H9 (cell line): Measurements from ENCODE around the gene PNPLA6. TPM values are rescaled to one million over a fixed set of nuclear protein-coding genes. Genes with fewer than 3 reads are reported as not detected.
A peak's percentile ranks its signal among the peaks of the same experiment; 100 is the strongest.

Source experiments
- DNase-seq: peaks from one replicate; pipeline ENCODE4 v3.0.0-alpha.2; 2017
- H2AFZ ChIP-seq: one replicate; pipeline ENCODE4 v1.6.1; 2013; ENCODE audit warnings: mild to moderate bottlenecking, low read length, control low read depth, moderate library complexity
- H2AK5ac ChIP-seq: 2 replicates; pipeline ENCODE4 v1.6.1; 2013; ENCODE audit warnings: low read length, control low read depth, mixed read lengths; ENCODE audit not compliant: insufficient read length
- H2BK120ac ChIP-seq: one replicate; pipeline ENCODE4 v1.6.1; 2013; ENCODE audit warnings: low read depth, mild to moderate bottlenecking, low read length, control low read depth, inconsistent platforms; ENCODE audit not compliant: poor library complexity, severe bottlenecking
- H2BK12ac ChIP-seq: 2 replicates; pipeline ENCODE4 v1.6.1; 2013; ENCODE audit warnings: low read length, control low read depth, mixed read lengths, low read depth; ENCODE audit not compliant: insufficient read length
- H2BK15ac ChIP-seq: 2 replicates; pipeline ENCODE4 v1.6.1; 2013; ENCODE audit warnings: low read depth, low read length, control low read depth
- H2BK20ac ChIP-seq: one replicate; pipeline ENCODE4 v1.6.1; 2013; ENCODE audit warnings: low read depth, mild to moderate bottlenecking, low read length, control low read depth, inconsistent platforms; ENCODE audit not compliant: poor library complexity, severe bottlenecking
- H2BK5ac ChIP-seq: 2 replicates; pipeline ENCODE4 v1.6.1; 2013; ENCODE audit warnings: low read length, control low read depth, mixed read lengths; ENCODE audit not compliant: insufficient read length
- H3K14ac ChIP-seq: 2 replicates; pipeline ENCODE4 v1.6.1; 2013; ENCODE audit warnings: low read length, control low read depth; ENCODE audit not compliant: insufficient read depth
- H3K18ac ChIP-seq: 2 replicates; pipeline ENCODE4 v1.6.1; 2013; ENCODE audit warnings: low read depth, mild to moderate bottlenecking, mixed read lengths, low read length, control low read depth; ENCODE audit not compliant: insufficient read length
- H3K23ac ChIP-seq: 2 replicates; pipeline ENCODE4 v1.6.1; 2013; ENCODE audit warnings: low read length, control low read depth, mixed read lengths, low read depth; ENCODE audit not compliant: insufficient read length
- H3K23me2 ChIP-seq: 2 replicates; pipeline ENCODE4 v1.6.1; 2013; ENCODE audit warnings: low read depth, mild to moderate bottlenecking, mixed read lengths, low read length, control low read depth; ENCODE audit not compliant: insufficient read length, poor library complexity, severe bottlenecking
- H3K27ac ChIP-seq: 2 replicates; pipeline ENCODE4 v1.5.1; 2013; ENCODE audit warnings: low read length, control low read depth, mixed read lengths, low read depth; ENCODE audit not compliant: insufficient read length
- H3K27me3 ChIP-seq: 2 replicates; pipeline ENCODE4 v1.6.1; 2013; ENCODE audit warnings: low read length, control low read depth, inconsistent platforms; ENCODE audit not compliant: insufficient read depth
- H3K4ac ChIP-seq: 2 replicates; pipeline ENCODE4 v1.6.1; 2013; ENCODE audit warnings: low read depth, mild to moderate bottlenecking, control low read depth, inconsistent platforms, low read length, moderate library complexity
- H3K4me1 ChIP-seq: 2 replicates; pipeline ENCODE4 v1.6.1; 2013; ENCODE audit warnings: low read length, control low read depth, inconsistent platforms; ENCODE audit not compliant: insufficient read depth
- H3K4me2 ChIP-seq: 2 replicates; pipeline ENCODE4 v1.6.1; 2013; ENCODE audit warnings: low read length, control low read depth, mixed read lengths; ENCODE audit not compliant: insufficient read length, insufficient read depth
- H3K56ac ChIP-seq: 2 replicates; pipeline ENCODE4 v1.6.1; 2013; ENCODE audit warnings: low read depth, mild to moderate bottlenecking, mixed read lengths, low read length, control low read depth; ENCODE audit not compliant: insufficient read length
- H3K79me1 ChIP-seq: 2 replicates; pipeline ENCODE4 v1.6.1; 2013; ENCODE audit warnings: low read depth, mild to moderate bottlenecking, moderate library complexity, low read length, control low read depth, inconsistent platforms; ENCODE audit not compliant: insufficient read depth, poor library complexity, severe bottlenecking
- H3K79me2 ChIP-seq: 2 replicates; pipeline ENCODE4 v1.6.1; 2013; ENCODE audit warnings: low read length, control low read depth, inconsistent platforms; ENCODE audit not compliant: insufficient read depth
- H3K9ac ChIP-seq: 2 replicates; pipeline ENCODE4 v1.6.1; 2013; ENCODE audit warnings: low read length, control low read depth, mixed read lengths; ENCODE audit not compliant: insufficient read length; ENCODE audit errors: extremely low read depth
- H3K9me3 ChIP-seq: one replicate; pipeline ENCODE4 v1.6.1; 2013; ENCODE audit warnings: low read depth, low read length, inconsistent platforms; ENCODE audit not compliant: control insufficient read depth
- H3T11ph ChIP-seq: one replicate; pipeline ENCODE4 v1.6.1; 2013; ENCODE audit warnings: mild to moderate bottlenecking, low read length, control low read depth, inconsistent platforms
- H4K20me1 ChIP-seq: one replicate; pipeline ENCODE4 v1.6.1; 2013; ENCODE audit not compliant: control insufficient read depth, insufficient read length, insufficient read depth
- H4K5ac ChIP-seq: 2 replicates; pipeline ENCODE4 v1.6.1; 2013; ENCODE audit warnings: low read depth, mild to moderate bottlenecking, mixed read lengths, low read length, control low read depth; ENCODE audit not compliant: insufficient read length
- H4K8ac ChIP-seq: replicated peaks from 2 replicates; pipeline ENCODE4 v1.6.1; 2013; ENCODE audit warnings: low read length, control low read depth, mixed read lengths, low read depth; ENCODE audit not compliant: insufficient read length
- H4K91ac ChIP-seq: 2 replicates; pipeline ENCODE4 v1.6.1; 2013; ENCODE audit warnings: low read depth, mild to moderate bottlenecking, moderate library complexity, mixed read lengths, low read length, control low read depth; ENCODE audit not compliant: insufficient read length
- H3K27ac Mint-ChIP-seq, 3 experiments: 2 replicates in 2 of 3; 3 replicates in 1 of 3; pipeline ENCODE4 v1.8.0; 2020 to 2021; ENCODE audit warnings: mixed read lengths in 3 of 3, mild to moderate bottlenecking in 1 of 3, moderate library complexity in 1 of 3
- H3K27me3 Mint-ChIP-seq: 2 replicates; pipeline ENCODE4 v1.8.0; 2021; ENCODE audit warnings: low read depth, mild to moderate bottlenecking, moderate library complexity, mixed read lengths
- H3K36me3 Mint-ChIP-seq, 3 experiments: 2 replicates in 2 of 3; 3 replicates in 1 of 3; pipeline ENCODE4 v1.8.0; 2020 to 2021; ENCODE audit warnings: low read depth in 3 of 3, mixed read lengths in 3 of 3; ENCODE audit not compliant: insufficient read depth in 1 of 3
- H3K4me1 Mint-ChIP-seq, 2 experiments: 2 replicates each; pipeline ENCODE4 v1.8.0; 2020; ENCODE audit warnings: mixed read lengths in 2 of 2
- H3K4me3 Mint-ChIP-seq, 2 experiments: 2 replicates in 1 of 2; 3 replicates in 1 of 2; pipeline ENCODE4 v1.8.0; 2020 to 2021; ENCODE audit warnings: mild to moderate bottlenecking in 2 of 2, mixed read lengths in 2 of 2, moderate library complexity in 1 of 2
- H3K9me3 Mint-ChIP-seq, 2 experiments: 2 replicates in 1 of 2; 3 replicates in 1 of 2; pipeline ENCODE4 v1.8.0; 2020; ENCODE audit warnings: mild to moderate bottlenecking in 2 of 2, mixed read lengths in 2 of 2, moderate library complexity in 1 of 2
- CTCF ChIP-seq: fragments of 200-600 bp; sonication (generic); conservative IDR thresholded peaks from 3 replicates; pipeline ENCODE4 v1.8.0; 2021; ENCODE audit warnings: antibody characterized with exemption, mild to moderate bottlenecking
- WGBS: extraction: QIAGEN DNeasy Blood & Tissue Kit; methylation state at CpG from one replicate; pipeline ENCODE4 v1.1.7; 2013; ENCODE audit warnings: missing lambda C conversion rate, low lambda C conversion rate, mixed read lengths; ENCODE audit not compliant: insufficient read length; ENCODE audit errors: extremely low coverage; 5-methylcytosine and 5-hydroxymethylcytosine counted together
- total RNA-seq: library from RNA; stranded (reverse); gene quantifications from 2 replicates; pipeline ENCODE4 v1.2.1, GENCODE V29; 2021

The PNPLA6 gene
- total RNA-seq, 1 experiment from 2014 or later = 130 TPM

GRCh38 chr19:7505288-7505681 is 30.2 kb upstream of the PNPLA6 start:
- no peak overlapping the region for H3K18ac ChIP-seq
- no peaks in the 10 kb centered on the region for H3K79me2 ChIP-seq
- no peak overlapping the region for H4K5ac ChIP-seq
- Mint-ChIP-seq H3K36me3 (no peaks in the 10 kb centered on the region), H3K9me3 (peaks cover 0 to 3% of the 10 kb centered on the region in 2 experiments; a peak in 1 of 5 replicates), H3K4me1 (peaks cover 18 to 28% of the 10 kb centered on the region in 2 experiments), H3K4me3 (peak overlapping the region; percentile 51 to 74), H3K27ac (no peak overlapping the region), H3K27me3 (peaks cover 49% of the 10 kb centered on the region)
- H2BK5ac ChIP-seq = no peak overlapping the region
- no peak overlapping the region for H3K9ac ChIP-seq
- DNase-seq = peak; percentile 60
- no peak for TF ChIP-seq CTCF
- no peak overlapping the region for H2BK12ac ChIP-seq
- H3K27ac ChIP-seq = no peak overlapping the region
- no peak overlapping the region for H3K56ac ChIP-seq
- no peak overlapping the region for H4K91ac ChIP-seq
- no peak overlapping the region for H2AFZ ChIP-seq
- H4K20me1 ChIP-seq = no peaks in the 10 kb centered on the region
- H3K9me3 ChIP-seq = no peaks in the 10 kb centered on the region
- no peak overlapping the region for H2BK20ac ChIP-seq
- H3K4me2 ChIP-seq = peak overlapping the region; percentile 85
- WGBS = no CpG with 5 or more reads among the region's 19 CpGs
- H3K23me2 ChIP-seq = peaks cover 10% of the 10 kb centered on the region
- H3K4me1 ChIP-seq = no peaks in the 10 kb centered on the region; the same call in 1 of the 2 replicates
- no peaks in the 10 kb centered on the region for H3K79me1 ChIP-seq
- H4K8ac ChIP-seq = no peak overlapping the region
- peaks cover 3% of the 10 kb centered on the region; the same call in 1 of the 2 replicates for H3K27me3 ChIP-seq
- no peak overlapping the region for H2BK15ac ChIP-seq
- no peak overlapping the region for H3K4ac ChIP-seq
- no peak overlapping the region for H3K14ac ChIP-seq
- H2AK5ac ChIP-seq = no peak overlapping the region
- no peak overlapping the region for H2BK120ac ChIP-seq
- no peak overlapping the region for H3T11ph ChIP-seq
- no peak overlapping the region for H3K23ac ChIP-seq
